NB4 (cell line): ENCODE results near the gene CASTOR1.

Source experiments
- DNase-seq: peaks from one replicate; pipeline ENCODE4 v3.0.0; 2010; ENCODE audit warnings: low read depth
- H3K4me3 ChIP-seq: one replicate; pipeline ENCODE4 v1.5.1; 2011; ENCODE audit warnings: mild to moderate bottlenecking, low read depth, low read length, moderate library complexity
- MAX ChIP-seq: IDR thresholded peaks from 2 replicates; pipeline ENCODE4 v1.6.1; 2011; ENCODE audit warnings: low read depth, low read length
- MYC ChIP-seq: IDR thresholded peaks from 2 replicates; pipeline ENCODE4 v1.6.1; 2011; ENCODE audit warnings: low read depth, low read length
- POLR2A ChIP-seq: IDR thresholded peaks from 2 replicates; pipeline ENCODE4 v1.6.1; 2011; ENCODE audit warnings: mild to moderate bottlenecking; ENCODE audit not compliant: insufficient read length; ENCODE audit errors: extremely low read depth
- TF ChIP-seq, protein P1 (sequence below): IDR thresholded peaks from one replicate; pipeline ENCODE4 v1.5.1; 2012; ENCODE audit warnings: low read depth, low read length

The CASTOR1 gene

GRCh38 chr22:30249049-30250038, 40.0 kb downstream of the CASTOR1 start:
- no peak for TF ChIP-seq MAX
- TF ChIP-seq, protein P1, sequence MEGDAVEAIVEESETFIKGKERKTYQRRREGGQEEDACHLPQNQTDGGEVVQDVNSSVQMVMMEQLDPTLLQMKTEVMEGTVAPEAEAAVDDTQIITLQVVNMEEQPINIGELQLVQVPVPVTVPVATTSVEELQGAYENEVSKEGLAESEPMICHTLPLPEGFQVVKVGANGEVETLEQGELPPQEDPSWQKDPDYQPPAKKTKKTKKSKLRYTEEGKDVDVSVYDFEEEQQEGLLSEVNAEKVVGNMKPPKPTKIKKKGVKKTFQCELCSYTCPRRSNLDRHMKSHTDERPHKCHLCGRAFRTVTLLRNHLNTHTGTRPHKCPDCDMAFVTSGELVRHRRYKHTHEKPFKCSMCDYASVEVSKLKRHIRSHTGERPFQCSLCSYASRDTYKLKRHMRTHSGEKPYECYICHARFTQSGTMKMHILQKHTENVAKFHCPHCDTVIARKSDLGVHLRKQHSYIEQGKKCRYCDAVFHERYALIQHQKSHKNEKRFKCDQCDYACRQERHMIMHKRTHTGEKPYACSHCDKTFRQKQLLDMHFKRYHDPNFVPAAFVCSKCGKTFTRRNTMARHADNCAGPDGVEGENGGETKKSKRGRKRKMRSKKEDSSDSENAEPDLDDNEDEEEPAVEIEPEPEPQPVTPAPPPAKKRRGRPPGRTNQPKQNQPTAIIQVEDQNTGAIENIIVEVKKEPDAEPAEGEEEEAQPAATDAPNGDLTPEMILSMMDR = no peak
- no peak for TF ChIP-seq MYC
- TF ChIP-seq POLR2A = no peak

GRCh38 chr22:30248484-30248883, 40.8 kb downstream of the CASTOR1 start:
- DNase-seq = no peak
- TF ChIP-seq, protein P1 = no peak
- TF ChIP-seq MYC (no peak), MAX (no peak), POLR2A (no peak)
- no peak overlapping the region for H3K4me3 ChIP-seq

More at GRCh38 chr22:30249049-30250038, 40.0 kb downstream of the CASTOR1 start:
- H3K4me3 ChIP-seq = no peak overlapping the region
- no peak for DNase-seq

- no peak for DNase-seq
- TF ChIP-seq, protein P1 = no peak
- TF ChIP-seq MYC (no peak), POLR2A (no peak), MAX (no peak)
- H3K4me3 ChIP-seq = no peak overlapping the region
Measured at GRCh38 chr22:30247974-30248373, 41.3 kb downstream of the CASTOR1 start.

- H3K4me3 ChIP-seq = no peak overlapping the region
- no peak for DNase-seq
- no peak for TF ChIP-seq MAX
- TF ChIP-seq, protein P1 = no peak
- no peak for TF ChIP-seq MYC
- no peak for TF ChIP-seq POLR2A
Measured at GRCh38 chr22:30247561-30247960, 41.7 kb downstream of the CASTOR1 start.

DNA sequence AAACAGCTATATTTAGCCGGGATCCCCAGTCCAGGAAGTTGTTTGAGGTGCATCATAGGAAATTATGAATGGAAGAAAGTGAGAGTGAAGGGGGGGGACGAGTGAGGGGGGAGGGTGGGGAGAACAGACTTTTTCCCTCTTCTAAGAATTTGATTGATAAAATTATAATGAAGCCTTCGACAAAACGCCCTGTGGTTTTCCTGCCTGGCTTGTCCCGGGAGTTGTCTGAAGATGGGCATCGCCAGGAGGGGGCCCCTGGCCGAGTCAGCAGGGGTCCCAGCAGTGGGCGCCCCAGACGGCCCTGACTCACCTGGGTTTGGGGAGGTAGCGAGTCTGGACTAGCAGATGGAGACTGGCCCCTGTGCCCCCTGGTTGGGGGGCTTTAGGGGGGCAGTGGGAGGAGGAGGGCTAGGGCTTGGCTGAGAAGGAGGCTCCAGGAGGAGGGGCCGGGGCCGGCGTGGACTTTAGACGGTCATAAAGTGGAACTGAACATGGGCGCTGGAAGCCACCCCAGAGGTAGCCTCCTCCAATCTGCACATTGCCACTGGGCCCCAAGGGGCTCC, 42.4 kb downstream of the CASTOR1 start:
- no peak for TF ChIP-seq POLR2A
- TF ChIP-seq, protein P1 = no peak
- no peak for TF ChIP-seq MYC
- TF ChIP-seq MAX = no peak
- no peak overlapping the region for H3K4me3 ChIP-seq
- DNase-seq = no peak
